Neural crest cell (in vitro differentiated cells): Measurements from ENCODE around the gene DNAJC15. TPM values are rescaled to one million over a fixed set of nuclear protein-coding genes. Genes with fewer than 3 reads are reported as not detected.
A peak's percentile ranks its signal among the peaks of the same experiment; 100 is the strongest.

Source experiments
- DNase-seq: peaks from one replicate; pipeline ENCODE4 v3.0.0; 2021; ENCODE audit warnings: low read depth, mixed read lengths, low spot score
- H3K27ac Mint-ChIP-seq: one replicate; pipeline ENCODE4 v1.8.0; 2021; ENCODE audit warnings: mild to moderate bottlenecking, mixed read lengths; ENCODE audit not compliant: unreplicated experiment
- H3K27me3 Mint-ChIP-seq: 2 replicates; pipeline ENCODE4 v1.8.0; 2021; ENCODE audit warnings: low read depth, mild to moderate bottlenecking, mixed read lengths
- H3K36me3 Mint-ChIP-seq: 2 replicates; pipeline ENCODE4 v1.8.0; 2021; ENCODE audit warnings: low read depth, mild to moderate bottlenecking, mixed read lengths
- H3K4me1 Mint-ChIP-seq: 2 replicates; pipeline ENCODE4 v1.8.0; 2021; ENCODE audit warnings: mixed read lengths
- H3K4me3 Mint-ChIP-seq: one replicate; pipeline ENCODE4 v1.8.0; 2021; ENCODE audit warnings: mild to moderate bottlenecking, mixed read lengths
- H3K9me3 Mint-ChIP-seq: 2 replicates; pipeline ENCODE4 v1.8.0; 2021; ENCODE audit warnings: mixed read lengths
- CTCF ChIP-seq: fragments of 200-600 bp; sonication (generic); conservative IDR thresholded peaks from 2 replicates; pipeline ENCODE4 v1.5.0; 2021; ENCODE audit warnings: antibody characterized with exemption, mild to moderate bottlenecking
- total RNA-seq: library from RNA; stranded (reverse); gene quantifications from 2 replicates; pipeline ENCODE4 v1.2.1, GENCODE V29; 2021

The DNAJC15 gene
- total RNA-seq, 1 donor from 2014 or later = 14.7 TPM

DNA sequence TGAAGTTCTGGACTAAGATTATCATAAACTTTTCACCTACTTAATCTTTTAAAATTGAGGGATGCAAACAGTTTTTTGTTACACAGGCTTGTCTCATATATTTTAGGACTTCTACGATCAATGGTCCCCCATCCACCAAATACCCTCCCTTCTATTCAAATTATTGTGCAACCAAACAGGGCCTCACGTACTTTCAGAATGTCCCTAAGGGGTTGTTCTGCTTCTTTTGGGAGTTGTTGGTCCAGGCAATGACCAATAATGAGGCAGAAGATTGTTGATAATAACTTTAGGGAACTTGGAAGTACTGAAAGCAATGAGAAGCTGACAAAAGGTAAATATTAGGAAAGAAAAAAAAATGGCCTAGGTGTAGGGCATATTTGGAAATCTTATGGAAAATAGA is 2.9 kb downstream of the DNAJC15 start:
- Mint-ChIP-seq H3K9me3 (peaks cover 7% of the 10 kb centered on the region), H3K4me1 (peaks cover 25% of the 10 kb centered on the region), H3K27ac (no peak overlapping the region), H3K36me3 (peaks cover 15% of the 10 kb centered on the region), H3K27me3 (peaks cover 2% of the 10 kb centered on the region), H3K4me3 (peak overlapping the region; percentile 54)
- TF ChIP-seq CTCF = no peak
- DNase-seq = no peak

DNA sequence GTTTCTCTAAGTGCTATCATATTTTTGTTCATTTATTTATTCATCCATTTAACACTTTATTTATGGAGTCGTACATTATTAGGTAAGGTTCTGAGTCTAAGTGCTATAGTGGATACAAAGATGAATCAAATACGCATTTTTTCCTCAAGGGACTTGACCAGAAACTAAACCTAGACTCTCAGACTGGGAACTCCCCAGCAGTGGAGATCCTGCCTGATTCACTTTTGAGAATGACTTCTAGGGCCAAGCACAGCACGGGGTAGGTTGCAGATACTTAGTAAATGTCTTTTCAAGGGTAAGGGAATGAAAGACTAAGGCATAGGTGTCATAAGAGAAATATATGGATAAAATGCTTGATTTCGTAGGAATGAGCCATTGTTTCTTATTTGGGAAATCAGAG is 7.2 kb downstream of the DNAJC15 start:
- Mint-ChIP-seq H3K9me3 (peaks cover 6% of the 10 kb centered on the region), H3K4me1 (peaks cover 13% of the 10 kb centered on the region), H3K4me3 (no peak overlapping the region), H3K36me3 (peaks cover 27% of the 10 kb centered on the region), H3K27ac (no peak overlapping the region), H3K27me3 (no peaks in the 10 kb centered on the region)
- no peak for DNase-seq
- no peak for TF ChIP-seq CTCF

GRCh38 chr13:43031881-43032280 is 8.5 kb downstream of the DNAJC15 start:
- TF ChIP-seq CTCF = no peak
- no peak overlapping the region for H3K4me3 Mint-ChIP-seq
- H3K4me1 Mint-ChIP-seq = peaks cover 14% of the 10 kb centered on the region
- no peaks in the 10 kb centered on the region for H3K27me3 Mint-ChIP-seq
- DNase-seq = no peak
- H3K36me3 Mint-ChIP-seq = peaks cover 27% of the 10 kb centered on the region
- no peak overlapping the region for H3K27ac Mint-ChIP-seq
- H3K9me3 Mint-ChIP-seq = peaks cover 6% of the 10 kb centered on the region

- no peak overlapping the region for H3K27ac Mint-ChIP-seq
- H3K4me1 Mint-ChIP-seq = peaks cover 16% of the 10 kb centered on the region
- H3K4me3 Mint-ChIP-seq = no peak overlapping the region
- H3K27me3 Mint-ChIP-seq = no peaks in the 10 kb centered on the region
- peaks cover 6% of the 10 kb centered on the region for H3K9me3 Mint-ChIP-seq
- no peak for DNase-seq
- no peak for TF ChIP-seq CTCF
- peaks cover 26% of the 10 kb centered on the region for H3K36me3 Mint-ChIP-seq
These were observed 9.7 kb downstream of the DNAJC15 start for GRCh38 chr13:43033038-43033437.

GRCh38 chr13:43036351-43037250 is 13.2 kb downstream of the DNAJC15 start:
- Mint-ChIP-seq H3K4me3 (no peak overlapping the region), H3K9me3 (peaks cover 6% of the 10 kb centered on the region), H3K36me3 (peaks cover 20% of the 10 kb centered on the region), H3K27me3 (no peaks in the 10 kb centered on the region), H3K27ac (peak overlapping the region; percentile 65), H3K4me1 (peaks cover 22% of the 10 kb centered on the region)
- no peak for TF ChIP-seq CTCF
- DNase-seq = no peak
